Type B pancreatic cell (in vitro differentiated cells): ENCODE results near the gene ERLIN1. TPM values are rescaled to one million over a fixed set of nuclear protein-coding genes. Genes with fewer than 3 reads are reported as not detected.

ENCODE experiments used
- DNase-seq: peaks from one replicate; pipeline ENCODE4 v3.0.0; 2021; ENCODE audit warnings: mixed read lengths; ENCODE audit not compliant: unreplicated experiment; ENCODE audit errors: extremely low spot score
- H3K27ac Mint-ChIP-seq: 2 replicates; pipeline ENCODE4 v1.8.0; 2021; ENCODE audit warnings: mild to moderate bottlenecking, mixed read lengths
- H3K27me3 Mint-ChIP-seq: 2 replicates; pipeline ENCODE4 v1.8.0; 2021; ENCODE audit warnings: mixed read lengths
- H3K36me3 Mint-ChIP-seq: 2 replicates; pipeline ENCODE4 v1.8.0; 2021; ENCODE audit warnings: mixed read lengths
- H3K4me1 Mint-ChIP-seq: one replicate; pipeline ENCODE4 v1.8.0; 2021; ENCODE audit warnings: mixed read lengths; ENCODE audit not compliant: unreplicated experiment
- H3K4me3 Mint-ChIP-seq: 2 replicates; pipeline ENCODE4 v1.8.0; 2021; ENCODE audit warnings: mild to moderate bottlenecking, mixed read lengths
- H3K9me3 Mint-ChIP-seq: 2 replicates; pipeline ENCODE4 v1.8.0; 2021; ENCODE audit warnings: mixed read lengths
- CTCF ChIP-seq: fragments of 200-600 bp; sonication (generic); conservative IDR thresholded peaks from 2 replicates; pipeline ENCODE4 v1.5.0; 2021; ENCODE audit warnings: antibody characterized with exemption, mild to moderate bottlenecking
- total RNA-seq: library from RNA; stranded (reverse); gene quantifications from 2 replicates; pipeline ENCODE4 v1.2.1, GENCODE V29; 2021; ENCODE audit warnings: low replicate concordance

Gene ERLIN1
- total RNA-seq, 1 donor from 2014 or later: 37.1 TPM

- H3K36me3 Mint-ChIP-seq: no peaks in the 10 kb centered on the region
- DNase-seq: no peak
- no peaks in the 10 kb centered on the region for H3K4me1 Mint-ChIP-seq
- H3K4me3 Mint-ChIP-seq: no peak overlapping the region
- H3K9me3 Mint-ChIP-seq: no peaks in the 10 kb centered on the region
- no peak overlapping the region for H3K27ac Mint-ChIP-seq
- no peak for TF ChIP-seq CTCF
- no peaks in the 10 kb centered on the region for H3K27me3 Mint-ChIP-seq
Observed at GRCh38 chr10:100124097-100124496, 61.7 kb downstream of the ERLIN1 start.

GRCh38 chr10:100122780-100123179, 63.0 kb downstream of the ERLIN1 start:
- Mint-ChIP-seq H3K4me1 (no peaks in the 10 kb centered on the region), H3K36me3 (no peaks in the 10 kb centered on the region), H3K4me3 (no peak overlapping the region), H3K27me3 (no peaks in the 10 kb centered on the region), H3K27ac (no peak overlapping the region), H3K9me3 (no peaks in the 10 kb centered on the region)
- no peak for TF ChIP-seq CTCF
- no peak for DNase-seq

GRCh38 chr10:100120550-100120949, 65.3 kb downstream of the ERLIN1 start:
- H3K36me3 Mint-ChIP-seq: no peaks in the 10 kb centered on the region
- H3K9me3 Mint-ChIP-seq: no peaks in the 10 kb centered on the region
- no peak overlapping the region for H3K27ac Mint-ChIP-seq
- no peak for DNase-seq
- no peaks in the 10 kb centered on the region for H3K27me3 Mint-ChIP-seq
- no peaks in the 10 kb centered on the region for H3K4me1 Mint-ChIP-seq
- no peak for TF ChIP-seq CTCF
- no peak overlapping the region for H3K4me3 Mint-ChIP-seq

GRCh38 chr10:100119726-100120125, 66.1 kb downstream of the ERLIN1 start:
- no peak for TF ChIP-seq CTCF
- no peaks in the 10 kb centered on the region for H3K27me3 Mint-ChIP-seq
- no peak overlapping the region for H3K4me3 Mint-ChIP-seq
- H3K27ac Mint-ChIP-seq: no peak overlapping the region
- H3K4me1 Mint-ChIP-seq: no peaks in the 10 kb centered on the region
- no peaks in the 10 kb centered on the region for H3K9me3 Mint-ChIP-seq
- no peaks in the 10 kb centered on the region for H3K36me3 Mint-ChIP-seq
- no peak for DNase-seq

- no peak for DNase-seq
- H3K27me3 Mint-ChIP-seq: peaks cover 5% of the 10 kb centered on the region
- H3K36me3 Mint-ChIP-seq: no peaks in the 10 kb centered on the region
- no peaks in the 10 kb centered on the region for H3K9me3 Mint-ChIP-seq
- no peak overlapping the region for H3K4me3 Mint-ChIP-seq
- H3K27ac Mint-ChIP-seq: no peak overlapping the region
- no peaks in the 10 kb centered on the region for H3K4me1 Mint-ChIP-seq
- no peak for TF ChIP-seq CTCF
Observed at GRCh38 chr10:100114976-100115770, 70.7 kb downstream of the ERLIN1 start.
